Thymus (tissue), 11 donors: ENCODE measurements around the gene OR2F1. TPM values are rescaled to one million over a fixed set of nuclear protein-coding genes. Genes with fewer than 3 reads are reported as not detected.

ENCODE experiments used
- DNase-seq, 9 donors: peaks; one replicate each; pipeline ENCODE4 v3.0.0-alpha.2; 2013; ENCODE audit warnings: low spot score in 9 of 9, low read depth in 6 of 9, missing footprints in 1 of 9
- H3K27ac ChIP-seq, 2 donors: one replicate each; pipeline ENCODE4 v1.5.1; 2013; ENCODE audit warnings: control low read depth in 1 of 2, low read depth in 1 of 2, low read length in 1 of 2, mild to moderate bottlenecking in 1 of 2, moderate library complexity in 1 of 2
- H3K27me3 ChIP-seq, 2 donors: one replicate each; pipeline ENCODE4 v1.5.1; 2013; ENCODE audit warnings: low read length in 1 of 2; ENCODE audit not compliant: control insufficient read depth in 2 of 2, insufficient read depth in 1 of 2
- H3K36me3 ChIP-seq, 2 donors: one replicate each; pipeline ENCODE4 v1.5.1; 2013; ENCODE audit warnings: low read length in 1 of 2, mild to moderate bottlenecking in 1 of 2, moderate library complexity in 1 of 2; ENCODE audit not compliant: control insufficient read depth in 2 of 2, insufficient read depth in 2 of 2
- H3K4me1 ChIP-seq, 2 donors: one replicate each; pipeline ENCODE4 v1.5.1; 2013; ENCODE audit warnings: low read length in 2 of 2; ENCODE audit not compliant: control insufficient read depth in 2 of 2, insufficient read depth in 2 of 2
- H3K4me3 ChIP-seq, 2 donors: one replicate each; pipeline ENCODE4 v1.5.1; 2013; ENCODE audit warnings: low read length in 2 of 2, control low read depth in 1 of 2, mild to moderate bottlenecking in 1 of 2
- H3K9me3 ChIP-seq, 2 donors: one replicate each; pipeline ENCODE4 v1.5.1; 2013; ENCODE audit warnings: low read length in 1 of 2, mild to moderate bottlenecking in 1 of 2; ENCODE audit not compliant: control insufficient read depth in 2 of 2, insufficient read depth in 1 of 2
- WGBS: extraction: QIAGEN DNeasy Blood & Tissue Kit; methylation state at CpG from one replicate; pipeline ENCODE4 v1.1.7; 2013; 5-methylcytosine and 5-hydroxymethylcytosine counted together
- polyA plus RNA-seq: library from polyadenylated mRNA; stranded (reverse); fragments of 200-250 nt; gene quantifications from one replicate; pipeline ENCODE4 v1.2.3, GENCODE V29; 2013
- total RNA-seq: library from RNA; stranded (reverse); fragments of 120-200 nt; gene quantifications from one replicate; pipeline ENCODE4 v1.2.4, GENCODE V29; 2013
- donor health status: healthy.

The OR2F1 gene
- total and polyA plus RNA-seq, 2 donors, result not detected

DNA sequence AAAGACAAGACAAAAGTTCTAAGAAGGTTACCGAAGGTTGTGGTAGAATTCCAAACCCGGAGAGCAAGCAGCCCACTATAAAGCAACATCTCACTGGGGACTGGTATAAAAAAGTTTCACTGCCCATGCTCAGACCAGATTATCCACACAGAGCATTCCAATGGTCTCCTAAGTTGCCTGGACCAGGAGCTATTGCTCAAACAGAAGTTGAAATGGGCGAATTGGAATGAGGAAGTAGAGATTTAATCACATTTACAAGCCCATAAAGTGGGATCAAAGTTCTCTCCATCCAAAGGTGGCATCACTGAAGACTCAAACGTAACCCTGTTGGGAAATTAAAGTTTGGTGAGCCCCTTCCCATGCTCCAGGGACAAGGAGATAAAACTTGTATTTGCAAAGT is 19.8 kb downstream of the OR2F1 start:
- Histone ChIP-seq H3K9me3 (no peaks in the 10 kb centered on the region), H3K4me3 (no peak overlapping the region), H3K27ac (no peak overlapping the region), H3K36me3 (no peaks in the 10 kb centered on the region), H3K27me3 (no peaks in the 10 kb centered on the region), H3K4me1 (no peaks in the 10 kb centered on the region)
- 90% methylated on average over 4 of the region's 4 CpGs for WGBS
- no peak for DNase-seq

DNA sequence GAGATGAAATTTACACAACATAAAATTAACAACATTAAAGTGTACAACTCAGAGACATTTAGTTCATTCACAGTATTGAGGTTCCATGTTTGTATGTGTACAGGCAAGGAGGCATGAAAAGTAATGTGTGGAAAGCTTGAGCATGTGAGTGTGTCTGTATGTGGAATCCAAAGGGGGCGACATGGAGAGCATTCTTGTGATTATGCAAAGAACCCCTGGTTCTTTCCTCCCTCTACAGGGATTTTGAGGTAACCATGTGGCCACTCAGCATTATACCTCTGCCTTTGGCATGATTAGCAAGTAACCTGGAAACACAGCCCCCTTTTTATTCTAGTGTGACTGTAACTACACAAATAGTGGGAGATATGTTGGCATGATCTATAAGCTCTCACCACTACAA is 21.0 kb downstream of the OR2F1 start:
- Histone ChIP-seq H3K27ac (no peak overlapping the region), H3K36me3 (no peaks in the 10 kb centered on the region), H3K27me3 (no peaks in the 10 kb centered on the region), H3K4me3 (no peak overlapping the region), H3K9me3 (no peaks in the 10 kb centered on the region), H3K4me1 (no peaks in the 10 kb centered on the region)
- peak in 1 of 9 donors; percentile 4 for DNase-seq
- WGBS, result 91% methylated on average over 1 of the region's 1 CpG

DNA sequence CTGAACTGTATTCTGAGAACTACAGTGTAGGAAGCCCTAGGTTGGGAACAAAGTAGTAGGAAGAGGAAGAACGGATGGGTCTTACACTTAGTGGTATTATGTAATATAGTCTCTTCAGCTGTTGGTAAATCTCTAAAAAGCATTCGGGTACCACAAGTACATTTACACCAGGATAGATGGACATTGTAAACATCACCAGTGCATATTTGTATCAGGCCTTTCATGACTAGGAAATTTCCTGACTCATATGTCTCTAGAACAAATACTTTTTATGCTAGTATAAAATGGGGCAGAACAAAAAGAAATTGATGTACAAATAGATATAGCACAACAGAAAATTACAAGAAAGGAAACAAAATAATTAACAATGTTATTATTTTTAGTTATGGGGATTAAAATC is 23.9 kb downstream of the OR2F1 start:
- no peaks in the 10 kb centered on the region for H3K36me3 ChIP-seq
- no peaks in the 10 kb centered on the region for H3K27me3 ChIP-seq
- whole genome bisulfite sequencing, result 92% methylated on average over 2 of the region's 2 CpGs
- no peak for DNase-seq
- no peak overlapping the region for H3K4me3 ChIP-seq
- no peak overlapping the region for H3K27ac ChIP-seq
- H3K9me3 ChIP-seq, result no peaks in the 10 kb centered on the region
- H3K4me1 ChIP-seq, result no peaks in the 10 kb centered on the region

DNA sequence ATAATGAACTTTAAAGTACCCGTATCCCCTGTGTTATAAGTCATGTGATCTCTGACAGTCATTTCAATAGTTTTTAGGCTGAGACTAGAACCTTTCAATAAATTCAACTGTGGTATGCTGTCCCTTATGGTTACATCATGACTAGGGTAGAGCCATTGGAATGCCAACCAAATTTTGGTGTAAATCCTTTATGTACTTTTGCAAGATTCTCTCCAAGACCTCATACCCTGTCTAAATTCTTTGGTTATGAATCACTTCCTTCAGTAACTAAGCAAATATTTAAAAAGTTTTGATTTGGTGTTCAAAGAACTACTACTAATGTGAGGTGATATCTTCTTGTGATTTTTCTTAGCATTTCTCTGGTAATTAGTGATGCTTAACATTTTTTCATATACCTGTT is 24.7 kb downstream of the OR2F1 start:
- Histone ChIP-seq H3K4me3 (no peak overlapping the region), H3K36me3 (no peaks in the 10 kb centered on the region), H3K4me1 (no peaks in the 10 kb centered on the region), H3K27me3 (no peaks in the 10 kb centered on the region), H3K27ac (no peak overlapping the region), H3K9me3 (no peaks in the 10 kb centered on the region)
- DNase-seq, result no peak
- 95% methylated on average over 1 of the region's 1 CpG for WGBS

DNA sequence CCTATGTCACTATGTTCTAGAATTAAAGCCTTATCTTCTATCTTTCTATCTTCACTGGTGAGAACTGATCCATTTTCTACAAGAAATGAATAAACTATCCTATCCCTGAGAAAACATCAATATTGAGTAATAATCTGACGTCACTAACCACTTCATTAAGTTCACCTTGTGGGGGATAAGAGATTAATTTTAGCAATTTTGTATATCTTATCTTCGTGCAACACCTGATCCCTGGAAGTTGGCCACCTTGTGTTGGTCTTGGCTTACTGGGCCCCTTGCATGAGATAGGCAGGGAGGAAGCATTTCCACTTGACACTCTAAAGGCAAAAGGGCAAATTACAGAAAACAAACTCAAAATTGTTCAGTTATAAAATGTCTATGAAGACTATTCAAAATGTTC is 25.4 kb downstream of the OR2F1 start:
- Histone ChIP-seq H3K4me1 (no peaks in the 10 kb centered on the region), H3K36me3 (no peaks in the 10 kb centered on the region), H3K27ac (no peak overlapping the region), H3K9me3 (no peaks in the 10 kb centered on the region), H3K4me3 (no peak overlapping the region), H3K27me3 (no peaks in the 10 kb centered on the region)
- DNase-seq, result no peak
- WGBS, result 80% methylated on average over 2 of the region's 2 CpGs

DNA sequence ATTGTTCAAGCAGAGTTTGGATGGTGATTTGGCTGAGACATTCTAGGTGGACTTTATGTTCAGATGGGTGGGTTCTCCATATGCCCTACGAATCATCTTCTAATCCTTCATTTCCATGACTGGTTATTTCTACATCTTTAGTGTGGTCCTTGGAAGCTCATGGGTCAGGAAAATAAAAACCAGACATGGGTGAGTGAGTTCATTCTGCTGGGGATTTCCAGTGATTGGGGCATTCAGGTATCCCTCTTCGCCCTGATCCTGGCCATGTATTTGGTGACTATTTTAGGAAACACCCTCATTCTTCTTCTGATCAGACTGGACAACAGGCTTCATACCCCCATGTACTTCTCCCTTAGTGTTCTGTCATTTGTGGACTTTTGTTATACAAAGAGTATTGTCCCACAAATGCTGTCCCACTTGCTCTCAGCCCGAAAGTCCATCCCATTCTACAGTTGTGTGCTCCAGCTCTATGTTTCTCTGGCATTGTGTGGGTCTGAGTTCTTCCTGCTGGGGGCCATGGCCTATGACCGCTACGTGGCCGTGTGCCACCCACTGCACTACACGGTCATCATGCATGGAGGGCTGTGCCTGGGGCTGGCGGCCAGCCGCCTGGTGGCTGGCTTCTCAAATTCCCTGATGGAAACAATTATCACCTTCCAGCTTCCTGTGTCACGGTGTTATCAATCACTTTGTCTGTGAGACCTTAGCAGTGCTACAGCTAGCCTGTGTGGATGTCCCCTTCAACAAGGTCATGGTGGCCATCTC is 26.3 kb downstream of the OR2F1 start:
- Histone ChIP-seq H3K4me1 (no peaks in the 10 kb centered on the region), H3K9me3 (no peaks in the 10 kb centered on the region), H3K27me3 (no peaks in the 10 kb centered on the region), H3K4me3 (no peak overlapping the region), H3K27ac (no peak overlapping the region), H3K36me3 (no peaks in the 10 kb centered on the region)
- no peak for DNase-seq
- 98% methylated on average over 10 of the region's 10 CpGs for WGBS

DNA sequence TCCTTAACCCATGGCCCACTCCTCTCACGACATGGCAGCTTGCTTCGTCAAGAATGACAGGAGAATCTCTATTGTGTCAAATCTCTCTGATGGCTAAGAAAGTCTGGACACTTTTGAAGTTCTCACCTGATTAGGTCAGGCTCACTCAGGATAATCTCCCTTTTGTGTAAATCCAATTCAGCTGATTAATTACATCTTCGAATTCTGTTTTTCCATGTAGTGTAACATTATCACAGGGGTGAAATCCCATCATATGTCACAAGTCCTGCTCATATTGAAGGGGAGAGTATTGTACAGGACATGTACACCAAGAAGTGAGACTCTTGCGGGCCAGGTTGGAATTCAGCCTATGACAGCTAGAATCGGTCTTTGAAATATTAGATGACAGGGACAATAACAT is 29.3 kb downstream of the OR2F1 start:
- DNase-seq, result no peak
- WGBS, result 97% methylated on average over 5 of the region's 5 CpGs
- Histone ChIP-seq H3K4me3 (no peak overlapping the region), H3K27ac (no peak overlapping the region), H3K9me3 (no peaks in the 10 kb centered on the region), H3K4me1 (no peaks in the 10 kb centered on the region), H3K36me3 (no peaks in the 10 kb centered on the region), H3K27me3 (no peaks in the 10 kb centered on the region)

DNA sequence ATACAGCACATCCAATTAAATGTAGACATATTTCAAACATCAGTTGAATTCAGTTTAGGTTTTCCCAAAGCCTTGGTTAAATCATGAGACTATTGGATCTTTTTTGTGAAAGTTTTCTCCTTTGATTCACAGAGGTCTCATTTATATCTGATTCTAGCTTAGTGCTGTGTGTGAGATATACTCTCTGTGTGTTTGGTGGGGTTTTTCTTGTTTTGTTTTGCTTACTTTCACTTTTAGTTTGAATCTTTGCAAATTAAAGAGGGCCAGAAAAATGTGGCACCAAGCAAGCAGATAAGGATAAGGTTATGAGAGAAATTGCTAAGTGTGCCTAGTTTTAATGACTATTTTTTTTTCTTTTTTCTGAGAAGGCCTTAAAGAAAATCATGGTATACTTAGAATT is 32.9 kb downstream of the OR2F1 start:
- no peak overlapping the region for H3K27ac ChIP-seq
- no peaks in the 10 kb centered on the region for H3K36me3 ChIP-seq
- no peaks in the 10 kb centered on the region for H3K9me3 ChIP-seq
- H3K4me3 ChIP-seq, result no peak overlapping the region
- H3K27me3 ChIP-seq, result no peaks in the 10 kb centered on the region
- H3K4me1 ChIP-seq, result no peaks in the 10 kb centered on the region
- peak in 1 of 9 donors; percentile 10 for DNase-seq

DNA sequence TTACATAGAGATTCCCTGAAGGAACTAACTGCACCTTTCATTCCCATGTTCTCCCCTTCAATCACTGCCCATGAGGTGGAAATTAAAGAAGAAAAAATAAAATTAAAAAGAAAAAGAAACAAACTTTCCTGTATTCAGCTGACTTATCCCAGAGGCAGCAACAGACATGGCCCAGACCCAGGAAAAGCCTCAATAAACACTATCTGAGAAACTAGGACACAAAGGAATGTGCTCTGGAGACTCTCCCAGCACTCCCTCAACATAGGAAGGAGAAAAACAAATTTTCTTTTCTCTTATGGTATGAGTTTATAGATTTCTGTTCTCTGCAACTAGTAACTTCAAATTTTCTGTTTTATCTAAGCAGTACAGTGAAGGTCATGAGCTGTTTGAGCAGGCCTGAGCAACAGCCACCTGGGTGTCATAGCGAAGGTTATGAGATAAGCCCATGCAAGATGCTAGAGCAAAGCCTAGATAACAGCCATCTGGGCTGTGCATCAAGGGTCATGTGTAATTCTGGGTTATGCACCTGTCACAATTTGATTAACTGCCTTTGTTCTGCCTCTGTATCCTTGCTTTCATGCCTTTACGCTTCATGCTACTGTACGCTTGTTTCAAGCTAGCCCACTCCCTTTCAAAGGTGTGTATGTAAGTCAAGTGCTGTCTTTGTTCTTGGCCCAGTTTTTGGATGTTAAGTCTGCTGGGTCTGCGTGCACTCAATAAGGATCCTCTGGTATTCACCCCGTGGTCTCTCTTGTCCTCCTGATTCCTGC is 34.5 kb downstream of the OR2F1 start:
- no peak for DNase-seq
- Histone ChIP-seq H3K27ac (no peak overlapping the region), H3K4me1 (no peaks in the 10 kb centered on the region), H3K36me3 (no peaks in the 10 kb centered on the region), H3K4me3 (no peak overlapping the region), H3K27me3 (no peaks in the 10 kb centered on the region), H3K9me3 (no peaks in the 10 kb centered on the region)
- 75% methylated on average over 5 of the region's 5 CpGs for WGBS
